Measurements from ENCODE around the gene GABBR2.

Gene GABBR2

DNA sequence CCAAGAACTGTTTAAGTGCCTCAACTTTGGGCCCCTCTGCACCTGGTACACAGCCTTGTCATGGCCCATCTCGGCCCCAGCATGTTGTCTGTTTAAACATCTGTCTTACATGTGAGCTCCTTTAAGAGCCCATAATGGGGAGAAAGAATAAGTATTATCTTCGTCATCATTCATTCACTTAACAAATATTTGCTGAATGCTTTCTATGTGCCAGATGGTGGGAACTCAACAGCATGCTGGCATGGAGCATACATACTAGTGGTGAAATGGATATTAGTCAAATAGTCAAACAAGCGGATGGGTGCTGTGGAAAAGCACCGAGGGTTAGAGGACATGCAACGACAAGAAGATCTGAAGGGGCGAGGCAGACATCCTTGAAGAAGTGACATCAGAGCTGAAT lies 54.5 kb downstream of the GABBR2 start:
- no peaks in the 10 kb centered on the region for H3F3A ChIP-seq (ENCODE audit: control insufficient read depth, insufficient read depth)
- no peaks in the 10 kb centered on the region for H3K9me2 ChIP-seq (replicated peaks; ENCODE audit: control insufficient read depth, low read length)
- no peaks in the 10 kb centered on the region for H3K9me3 ChIP-seq (ENCODE audit: control insufficient read depth, insufficient read depth, low read length)
- no peaks in the 10 kb centered on the region for H4K20me1 ChIP-seq (ENCODE audit: control insufficient read depth, insufficient read depth, low read depth, low read length)
- H3K27ac ChIP-seq (ENCODE audit: low read depth, low read length) = no peak overlapping the region
- H3K79me2 ChIP-seq (ENCODE audit: control insufficient read depth, low read length) = no peaks in the 10 kb centered on the region
- peaks cover 11% of the 10 kb centered on the region for H3K27me3 ChIP-seq (ENCODE audit: control insufficient read depth, low read length)
- no peak overlapping the region for H3K4me2 ChIP-seq (ENCODE audit: low read length)
- TF ChIP-seq, protein P1, sequence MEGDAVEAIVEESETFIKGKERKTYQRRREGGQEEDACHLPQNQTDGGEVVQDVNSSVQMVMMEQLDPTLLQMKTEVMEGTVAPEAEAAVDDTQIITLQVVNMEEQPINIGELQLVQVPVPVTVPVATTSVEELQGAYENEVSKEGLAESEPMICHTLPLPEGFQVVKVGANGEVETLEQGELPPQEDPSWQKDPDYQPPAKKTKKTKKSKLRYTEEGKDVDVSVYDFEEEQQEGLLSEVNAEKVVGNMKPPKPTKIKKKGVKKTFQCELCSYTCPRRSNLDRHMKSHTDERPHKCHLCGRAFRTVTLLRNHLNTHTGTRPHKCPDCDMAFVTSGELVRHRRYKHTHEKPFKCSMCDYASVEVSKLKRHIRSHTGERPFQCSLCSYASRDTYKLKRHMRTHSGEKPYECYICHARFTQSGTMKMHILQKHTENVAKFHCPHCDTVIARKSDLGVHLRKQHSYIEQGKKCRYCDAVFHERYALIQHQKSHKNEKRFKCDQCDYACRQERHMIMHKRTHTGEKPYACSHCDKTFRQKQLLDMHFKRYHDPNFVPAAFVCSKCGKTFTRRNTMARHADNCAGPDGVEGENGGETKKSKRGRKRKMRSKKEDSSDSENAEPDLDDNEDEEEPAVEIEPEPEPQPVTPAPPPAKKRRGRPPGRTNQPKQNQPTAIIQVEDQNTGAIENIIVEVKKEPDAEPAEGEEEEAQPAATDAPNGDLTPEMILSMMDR (IDR thresholded peaks at IDR 0.05; ENCODE audit: low read depth, low read length, poor library complexity, severe bottlenecking) = no peak
- TF ChIP-seq EZH2phosphoT487 (IDR thresholded peaks at IDR 0.05; ENCODE audit: borderline replicate concordance, low read length) = no peak
- no peaks in the 10 kb centered on the region for H3K4me1 ChIP-seq (ENCODE audit: control insufficient read depth, low read length)
- no peak overlapping the region for H3K4me3 ChIP-seq (ENCODE audit: low read length)
- H3K36me3 ChIP-seq (ENCODE audit: control insufficient read depth, low read length) = no peaks in the 10 kb centered on the region

GRCh38 chr9:98652741-98653140 lies 56.0 kb downstream of the GABBR2 start:
- peaks cover 11% of the 10 kb centered on the region for H3K27me3 ChIP-seq (ENCODE audit: control insufficient read depth, low read length)
- no peak overlapping the region for H3K27ac ChIP-seq (ENCODE audit: low read depth, low read length)
- H3K4me3 ChIP-seq (ENCODE audit: low read length) = no peak overlapping the region
- no peak for TF ChIP-seq EZH2phosphoT487 (IDR thresholded peaks at IDR 0.05; ENCODE audit: borderline replicate concordance, low read length)
- TF ChIP-seq, protein P1 (IDR thresholded peaks at IDR 0.05; ENCODE audit: low read depth, low read length, poor library complexity, severe bottlenecking) = no peak
- no peaks in the 10 kb centered on the region for H3K9me3 ChIP-seq (ENCODE audit: control insufficient read depth, insufficient read depth, low read length)
- H3F3A ChIP-seq (ENCODE audit: control insufficient read depth, insufficient read depth) = no peaks in the 10 kb centered on the region
- no peaks in the 10 kb centered on the region for H3K9me2 ChIP-seq (replicated peaks; ENCODE audit: control insufficient read depth, low read length)
- no peaks in the 10 kb centered on the region for H3K36me3 ChIP-seq (ENCODE audit: control insufficient read depth, low read length)
- H3K4me2 ChIP-seq (ENCODE audit: low read length) = no peak overlapping the region
- H4K20me1 ChIP-seq (ENCODE audit: control insufficient read depth, insufficient read depth, low read depth, low read length) = no peaks in the 10 kb centered on the region
- H3K4me1 ChIP-seq (ENCODE audit: control insufficient read depth, low read length) = no peaks in the 10 kb centered on the region
- no peaks in the 10 kb centered on the region for H3K79me2 ChIP-seq (ENCODE audit: control insufficient read depth, low read length)

DNA sequence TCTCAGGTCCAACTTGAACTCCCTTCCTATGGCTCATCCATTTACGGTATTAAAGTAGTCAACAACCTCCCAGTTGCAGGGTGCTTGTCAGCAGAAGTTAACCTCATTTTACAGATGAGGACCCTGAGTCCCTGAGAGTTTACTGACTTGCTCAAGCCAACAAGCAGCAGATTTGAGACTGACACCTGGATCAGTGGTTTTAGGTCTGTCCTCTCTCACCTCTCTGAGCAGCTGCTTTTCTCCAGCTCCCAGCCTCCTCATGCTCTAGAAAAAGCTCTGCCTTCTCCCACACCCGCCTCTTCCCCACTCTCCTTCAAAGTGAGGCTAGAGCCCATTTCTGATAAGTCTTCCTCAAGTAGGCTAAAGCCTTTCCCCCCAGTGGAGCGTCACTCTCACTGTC lies 56.4 kb downstream of the GABBR2 start:
- Histone ChIP-seq H4K20me1 (ENCODE audit: control insufficient read depth, insufficient read depth, low read depth, low read length) (no peaks in the 10 kb centered on the region), H3K9me2 (replicated peaks; ENCODE audit: control insufficient read depth, low read length) (no peaks in the 10 kb centered on the region), H3K9me3 (ENCODE audit: control insufficient read depth, insufficient read depth, low read length) (no peaks in the 10 kb centered on the region), H3F3A (ENCODE audit: control insufficient read depth, insufficient read depth) (no peaks in the 10 kb centered on the region), H3K4me2 (ENCODE audit: low read length) (no peak overlapping the region), H3K79me2 (ENCODE audit: control insufficient read depth, low read length) (no peaks in the 10 kb centered on the region), H3K4me1 (ENCODE audit: control insufficient read depth, low read length) (no peaks in the 10 kb centered on the region), H3K27me3 (ENCODE audit: control insufficient read depth, low read length) (peaks cover 11% of the 10 kb centered on the region), H3K27ac (ENCODE audit: low read depth, low read length) (no peak overlapping the region), H3K36me3 (ENCODE audit: control insufficient read depth, low read length) (no peaks in the 10 kb centered on the region), H3K4me3 (ENCODE audit: low read length) (no peak overlapping the region)
- TF ChIP-seq, protein P1 (IDR thresholded peaks at IDR 0.05; ENCODE audit: low read depth, low read length, poor library complexity, severe bottlenecking) = no peak
- TF ChIP-seq EZH2phosphoT487 (IDR thresholded peaks at IDR 0.05; ENCODE audit: borderline replicate concordance, low read length) = no peak

DNA sequence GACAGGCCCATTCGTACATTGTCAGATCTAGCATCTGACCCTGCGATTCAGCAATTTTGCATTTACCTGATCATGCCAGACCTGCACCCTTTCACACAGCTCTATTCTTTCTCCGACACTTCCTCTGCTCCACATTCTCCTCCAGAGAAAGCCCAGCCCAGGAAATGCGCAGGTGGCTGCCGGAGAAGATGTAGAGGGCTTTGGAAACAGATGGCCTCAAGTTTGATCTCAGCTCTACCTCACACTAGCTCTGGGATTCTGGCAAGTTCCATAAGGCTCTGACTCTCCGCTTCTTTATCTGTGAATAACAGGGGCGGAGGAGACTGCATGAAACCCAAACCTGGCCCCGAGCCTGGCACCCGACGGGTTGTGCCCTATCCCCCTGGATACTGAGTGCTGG lies 61.5 kb downstream of the GABBR2 start:
- Histone ChIP-seq H3K4me3 (ENCODE audit: low read length) (no peak overlapping the region), H4K20me1 (ENCODE audit: control insufficient read depth, insufficient read depth, low read depth, low read length) (no peaks in the 10 kb centered on the region), H3F3A (ENCODE audit: control insufficient read depth, insufficient read depth) (no peaks in the 10 kb centered on the region), H3K36me3 (ENCODE audit: control insufficient read depth, low read length) (no peaks in the 10 kb centered on the region), H3K27me3 (ENCODE audit: control insufficient read depth, low read length) (peaks cover 11% of the 10 kb centered on the region), H3K9me3 (ENCODE audit: control insufficient read depth, insufficient read depth, low read length) (no peaks in the 10 kb centered on the region), H3K4me1 (ENCODE audit: control insufficient read depth, low read length) (no peaks in the 10 kb centered on the region), H3K9me2 (replicated peaks; ENCODE audit: control insufficient read depth, low read length) (no peaks in the 10 kb centered on the region), H3K79me2 (ENCODE audit: control insufficient read depth, low read length) (no peaks in the 10 kb centered on the region), H3K4me2 (ENCODE audit: low read length) (no peak overlapping the region), H3K27ac (ENCODE audit: low read depth, low read length) (no peak overlapping the region)
- TF ChIP-seq, protein P1 (IDR thresholded peaks at IDR 0.05; ENCODE audit: low read depth, low read length, poor library complexity, severe bottlenecking) = no peak
- TF ChIP-seq EZH2phosphoT487 (IDR thresholded peaks at IDR 0.05; ENCODE audit: borderline replicate concordance, low read length) = no peak
